ENCODE results near the gene RBM20.

RBM20 gene

GRCh38 chr10:110791541-110792073 lies 147.5 kb downstream of the RBM20 start:
- Histone ChIP-seq H3K27ac (no peak overlapping the region), H3K27me3 (ENCODE audit: insufficient read depth, low read depth, severe bottlenecking) (no peaks in the 10 kb centered on the region), H3K4me3 (ENCODE audit: low read depth, low read length) (no peak overlapping the region), H3K9me3 (ENCODE audit: severe bottlenecking) (no peaks in the 10 kb centered on the region), H3K36me3 (no peaks in the 10 kb centered on the region; the same call in 1 of the 2 replicates)
- no peak for DNase-seq
- TF ChIP-seq CTCF (IDR thresholded peaks at IDR 0.05; ENCODE audit: low read depth, low read length), result no peak

GRCh38 chr10:110792476-110793125 lies 148.5 kb downstream of the RBM20 start:
- no peaks in the 10 kb centered on the region; the same call in none of the 2 replicates for H3K36me3 ChIP-seq
- no peak for DNase-seq
- no peak for TF ChIP-seq CTCF (IDR thresholded peaks at IDR 0.05; ENCODE audit: low read depth, low read length)
- no peak overlapping the region for H3K4me3 ChIP-seq (ENCODE audit: low read depth, low read length)
- H3K27ac ChIP-seq, result no peak overlapping the region
- H3K9me3 ChIP-seq (ENCODE audit: severe bottlenecking), result no peaks in the 10 kb centered on the region
- no peaks in the 10 kb centered on the region for H3K27me3 ChIP-seq (ENCODE audit: insufficient read depth, low read depth, severe bottlenecking)

GRCh38 chr10:110793128-110793812 lies 149.1 kb downstream of the RBM20 start:
- H3K9me3 ChIP-seq (ENCODE audit: severe bottlenecking), result no peaks in the 10 kb centered on the region
- DNase-seq, result no peak
- TF ChIP-seq CTCF (IDR thresholded peaks at IDR 0.05; ENCODE audit: low read depth, low read length), result no peak
- no peak overlapping the region for H3K4me3 ChIP-seq (ENCODE audit: low read depth, low read length)
- no peak overlapping the region for H3K27ac ChIP-seq
- H3K36me3 ChIP-seq, result peaks cover 3% of the 10 kb centered on the region
- H3K27me3 ChIP-seq (ENCODE audit: insufficient read depth, low read depth, severe bottlenecking), result no peaks in the 10 kb centered on the region

GRCh38 chr10:110793886-110794285 lies 149.8 kb downstream of the RBM20 start:
- TF ChIP-seq CTCF (IDR thresholded peaks at IDR 0.05; ENCODE audit: low read depth, low read length), result no peak
- no peaks in the 10 kb centered on the region for H3K27me3 ChIP-seq (ENCODE audit: insufficient read depth, low read depth, severe bottlenecking)
- no peak for DNase-seq
- H3K4me3 ChIP-seq (ENCODE audit: low read depth, low read length), result no peak overlapping the region
- no peak overlapping the region for H3K27ac ChIP-seq
- H3K9me3 ChIP-seq (ENCODE audit: severe bottlenecking), result no peaks in the 10 kb centered on the region
- H3K36me3 ChIP-seq, result peaks cover 3% of the 10 kb centered on the region

- Histone ChIP-seq H3K36me3 (peaks cover 7% of the 10 kb centered on the region), H3K27me3 (ENCODE audit: insufficient read depth, low read depth, severe bottlenecking) (no peaks in the 10 kb centered on the region), H3K27ac (no peak overlapping the region), H3K4me3 (ENCODE audit: low read depth, low read length) (no peak overlapping the region), H3K9me3 (ENCODE audit: severe bottlenecking) (no peaks in the 10 kb centered on the region)
- no peak for DNase-seq
- no peak for TF ChIP-seq CTCF (IDR thresholded peaks at IDR 0.05; ENCODE audit: low read depth, low read length)
Measured at GRCh38 chr10:110794808-110795207, 150.7 kb downstream of the RBM20 start.

Data from WERI-Rb-1 (cell line).